PFSK-1 (cell line): ENCODE measurements around the gene ELMO2.

Source experiments
- FOXP2 ChIP-seq: optimal IDR thresholded peaks from 2 replicates; pipeline ENCODE3; 2011; ENCODE audit warnings: borderline replicate concordance, control low read depth, inconsistent platforms; ENCODE audit not compliant: insufficient read depth; ENCODE audit errors: extremely low read length, extremely low read depth
- POLR2AphosphoS5 ChIP-seq: IDR thresholded peaks from 2 replicates; pipeline ENCODE4 v1.6.1; 2012; ENCODE audit warnings: low read depth, mild to moderate bottlenecking, control low read depth, low read length, moderate library complexity
- REST ChIP-seq, 2 experiments: IDR thresholded peaks; 2 replicates each; pipeline versions ENCODE4 v1.6.1 to v1.8.0; 2011 to 2012; ENCODE audit warnings: low read depth in 2 of 2, low read length in 2 of 2, control low read depth in 1 of 2, inconsistent platforms in 1 of 2, mild to moderate bottlenecking in 1 of 2, moderate library complexity in 1 of 2; ENCODE audit not compliant: insufficient read depth in 1 of 2
- SIN3A ChIP-seq: IDR thresholded peaks from 2 replicates; pipeline ENCODE4 v1.6.1; 2012; ENCODE audit warnings: mild to moderate bottlenecking, low read length, moderate library complexity, borderline replicate concordance; ENCODE audit not compliant: insufficient read depth
- TAF1 ChIP-seq: IDR thresholded peaks from 2 replicates; pipeline ENCODE4 v1.6.1; 2012; ENCODE audit warnings: low read length, control low read depth, borderline replicate concordance; ENCODE audit not compliant: insufficient read depth

Gene ELMO2

GRCh38 chr20:46353500-46354206 lies 52.8 kb downstream of the ELMO2 start:
- no peak for TF ChIP-seq TAF1
- TF ChIP-seq SIN3A: no peak
- TF ChIP-seq REST (IDR thresholded peaks at IDR 0.05; ENCODE audit: insufficient read depth in 1 of 2, low read depth in 2 of 2, low read length in 2 of 2): no peak
- TF ChIP-seq FOXP2: no peak
- TF ChIP-seq POLR2AphosphoS5: no peak; the same call in 1 of the 2 replicates

GRCh38 chr20:46352370-46352938 lies 54.0 kb downstream of the ELMO2 start:
- TF ChIP-seq SIN3A (no peak), FOXP2 (no peak), REST (IDR thresholded peaks at IDR 0.05; ENCODE audit: insufficient read depth in 1 of 2, low read depth in 2 of 2, low read length in 2 of 2) (no peak), TAF1 (no peak), POLR2AphosphoS5 (no peak)

GRCh38 chr20:46351357-46352058 lies 54.9 kb downstream of the ELMO2 start:
- no peak for TF ChIP-seq POLR2AphosphoS5
- TF ChIP-seq TAF1: no peak
- TF ChIP-seq SIN3A: no peak
- no peak for TF ChIP-seq FOXP2
- TF ChIP-seq REST (IDR thresholded peaks at IDR 0.05; ENCODE audit: insufficient read depth in 1 of 2, low read depth in 2 of 2, low read length in 2 of 2): no peak

GRCh38 chr20:46350986-46351267 lies 55.5 kb downstream of the ELMO2 start:
- no peak for TF ChIP-seq POLR2AphosphoS5

GRCh38 chr20:46350201-46350985 lies 56.0 kb downstream of the ELMO2 start:
- TF ChIP-seq REST (IDR thresholded peaks at IDR 0.05; ENCODE audit: insufficient read depth in 1 of 2, low read depth in 2 of 2, low read length in 2 of 2) (no peak), POLR2AphosphoS5 (no peak; the same call in 1 of the 2 replicates), SIN3A (no peak), TAF1 (no peak), FOXP2 (no peak)
